B cell (primary cell): ENCODE measurements around the gene P2RY6. TPM values are rescaled to one million over a fixed set of nuclear protein-coding genes. Genes with fewer than 3 reads are reported as not detected.

ENCODE experiments used
- ATAC-seq: fragments of 200-7000 bp; cut with Tn5 transposase; one replicate; pipeline ENCODE4 v1.10.0; 2021; ENCODE audit warnings: low read depth, mild to moderate bottlenecking, moderate number of reproducible peaks, moderate library complexity
- CTCF ChIA-PET: fragments of 350-600 bp; sonication (Branson Sonifier 250); formaldehyde crosslinking; loops from one replicate; lab custom pipeline; 2021; ENCODE audit warnings: antibody characterized with exemption, inconsistent platforms; lab: Charles Lee
- POLR2A ChIA-PET: fragments of 350-600 bp; sonication (Branson Sonifier 250); formaldehyde crosslinking; loops from one replicate; lab custom pipeline; 2021; ENCODE audit warnings: antibody characterized with exemption; lab: Charles Lee
- DNase-seq: peaks from one replicate; pipeline ENCODE4 v3.0.0; 2013
- H2AFZ ChIP-seq: 2 replicates; pipeline ENCODE4 v1.6.1; 2012; ENCODE audit warnings: mild to moderate bottlenecking, low read depth, low read length; ENCODE audit not compliant: insufficient read depth, poor library complexity, severe bottlenecking
- H3K27ac ChIP-seq, 2 donors: 1 replicate in 1 of 2; 2 replicates in 1 of 2; pipeline ENCODE4 v1.5.1; 2012 to 2013; ENCODE audit warnings: low read length in 2 of 2, mild to moderate bottlenecking in 2 of 2, moderate library complexity in 1 of 2
- H3K27me3 ChIP-seq, 4 experiments: fragments of 200-600 bp in 1 of 4; sonication (generic) in 1 of 4; replicated peaks in 1 of 4; 1 replicate in 2 of 4; 2 replicates in 2 of 4; pipeline versions ENCODE4 v1.6.1 to v1.7.0; 2013 to 2016; ENCODE audit warnings: low read length in 3 of 4, mild to moderate bottlenecking in 2 of 4, mixed read lengths in 1 of 4, moderate library complexity in 1 of 4; ENCODE audit not compliant: insufficient read depth in 4 of 4, control insufficient read depth in 3 of 4; ENCODE audit errors: control extremely low read depth in 1 of 4
- H3K36me3 ChIP-seq, 2 experiments: replicated peaks in 1 of 2; 1 replicate in 1 of 2; 2 replicates in 1 of 2; pipeline versions ENCODE4 v1.6.1 to v1.7.1; 2013; ENCODE audit warnings: low read length in 1 of 2; ENCODE audit not compliant: insufficient read depth in 2 of 2, control insufficient read depth in 1 of 2; ENCODE audit errors: control extremely low read depth in 1 of 2, extremely low read depth in 1 of 2
- H3K4me1 ChIP-seq, 2 donors: fragments of 200-600 bp in 1 of 2; sonication (generic) in 1 of 2; 1 replicate in 1 of 2; 2 replicates in 1 of 2; pipeline versions ENCODE4 v1.5.1 to v1.6.1; 2013 to 2017; ENCODE audit warnings: low read length in 2 of 2; ENCODE audit not compliant: control insufficient read depth in 2 of 2, insufficient read depth in 2 of 2
- H3K4me2 ChIP-seq: replicated peaks from 2 replicates; pipeline ENCODE3; 2012; ENCODE audit warnings: mild to moderate bottlenecking, low read depth, low read length; ENCODE audit not compliant: poor library complexity, severe bottlenecking
- H3K4me3 ChIP-seq, 5 experiments: fragments of 200-600 bp in 1 of 5; sonication (generic) in 1 of 5; 1 replicate in 3 of 5; 2 replicates in 2 of 5; pipeline versions ENCODE4 v1.5.1 to v1.7.0; 2011 to 2016; ENCODE audit warnings: low read length in 4 of 5, mild to moderate bottlenecking in 4 of 5, low read depth in 2 of 5, control low read depth in 1 of 5, moderate library complexity in 1 of 5; ENCODE audit not compliant: insufficient read depth in 1 of 5; ENCODE audit errors: control extremely low read depth in 1 of 5, extremely low read depth in 1 of 5
- H3K79me2 ChIP-seq: fragments of 200-600 bp; sonication (generic); one replicate; pipeline ENCODE4 v1.6.0; 2016; ENCODE audit warnings: low read length; ENCODE audit not compliant: control insufficient read depth, insufficient read depth
- H3K9ac ChIP-seq: fragments of 200-600 bp; sonication (generic); 2 replicates; pipeline ENCODE4 v1.6.1; 2017; ENCODE audit warnings: mild to moderate bottlenecking, low read length, moderate library complexity
- H3K9me3 ChIP-seq, 3 donors: one replicate each; pipeline versions ENCODE4 v1.6.1 to v1.7.1; 2013; ENCODE audit warnings: low read length in 2 of 3; ENCODE audit not compliant: control insufficient read depth in 2 of 3, insufficient read depth in 1 of 3; ENCODE audit errors: control extremely low read depth in 1 of 3
- H4K20me1 ChIP-seq: 2 replicates; pipeline ENCODE4 v1.6.0; 2012; ENCODE audit warnings: mild to moderate bottlenecking, low read length; ENCODE audit not compliant: insufficient read depth, control insufficient read depth, poor library complexity, severe bottlenecking
- H3K27ac Mint-ChIP-seq: one replicate; pipeline ENCODE4 v1.8.0; 2021; ENCODE audit warnings: mixed read lengths
- H3K27me3 Mint-ChIP-seq: one replicate; pipeline ENCODE4 v1.8.0; 2021; ENCODE audit warnings: mixed read lengths
- H3K4me1 Mint-ChIP-seq: one replicate; pipeline ENCODE4 v1.8.0; 2021; ENCODE audit warnings: mixed read lengths
- H3K4me3 Mint-ChIP-seq: one replicate; pipeline ENCODE4 v1.8.0; 2021; ENCODE audit warnings: mixed read lengths
- H3K9me3 Mint-ChIP-seq: one replicate; pipeline ENCODE4 v1.8.0; 2022; ENCODE audit warnings: mixed read lengths; ENCODE audit not compliant: insufficient read depth
- CTCF ChIP-seq: fragments of 200-600 bp; IDR thresholded peaks from one replicate; pipeline ENCODE4 v1.8.0; 2022; ENCODE audit warnings: antibody characterized with exemption, mild to moderate bottlenecking
- EZH2 ChIP-seq: IDR thresholded peaks from 2 replicates; pipeline ENCODE4 v1.6.1; 2012; ENCODE audit warnings: borderline replicate concordance, low read depth, mild to moderate bottlenecking, moderate library complexity, low read length; ENCODE audit not compliant: insufficient read depth, poor library complexity, severe bottlenecking
- WGBS: methylation state at CpG from one replicate; pipeline ENCODE4 v1.1.5; 2013; ENCODE audit warnings: missing lambda C conversion rate; ENCODE audit not compliant: insufficient coverage; 5-methylcytosine and 5-hydroxymethylcytosine counted together
- intact Hi-C: fragments of 100-400 bp; cut with micrococcal nuclease; formaldehyde crosslinking; loops from one replicate; pipeline ENCODE4 v1.10.0; 2022
- polyA plus RNA-seq: library from polyadenylated mRNA; depleted of rRNA; stranded (reverse); fragments of >200 nt; gene quantifications from 2 replicates; pipeline ENCODE4 v1.2.3, GENCODE V29; 2012
- total RNA-seq, 2 donors: library from RNA; stranded (reverse); fragments of 120-200 nt in 1 of 2; gene quantifications; 1 replicate in 1 of 2; 2 replicates in 1 of 2; pipeline versions ENCODE4 v1.2.3 to v1.2.4, GENCODE V29; 2013 to 2022

P2RY6 gene
- total and polyA plus RNA-seq, 2 donors (not counting 1 experiment from before 2014, with no cell fraction given): 0.25 TPM; not detected in 1

GRCh38 chr11:73269459-73270015, 2.6 kb upstream of the P2RY6 start:
- ChIA-PET CTCF (interaction anchor here (0.8 kb wide), 1 partner anchor 544 kb away, joined by 3 read pairs; no protein-coding TSS in a partner anchor), POLR2A (no interaction called here)
- H3K9me3 ChIP-seq: no peaks in the 10 kb centered on the region
- ATAC-seq: no peak
- H3K4me2 ChIP-seq: no peak overlapping the region
- H3K79me2 ChIP-seq: no peaks in the 10 kb centered on the region
- TF ChIP-seq EZH2 (no peak), CTCF (no peak)
- H3K9me3 Mint-ChIP-seq: no peaks in the 10 kb centered on the region
- peaks cover 0 to 12% of the 10 kb centered on the region in 2 donors for H3K4me1 ChIP-seq
- no peak overlapping the region for H3K4me3 Mint-ChIP-seq
- intact Hi-C loops: no loop called here
- H3K9ac ChIP-seq: no peak overlapping the region
- H3K4me1 Mint-ChIP-seq: peaks cover 19% of the 10 kb centered on the region
- no peak overlapping the region for H3K27ac Mint-ChIP-seq
- no peak overlapping the region for H3K4me3 ChIP-seq
- no peak overlapping the region for H3K27ac ChIP-seq
- H3K27me3 Mint-ChIP-seq: peaks cover 19% of the 10 kb centered on the region
- no peaks in the 10 kb centered on the region for H4K20me1 ChIP-seq
- DNase-seq: no peak
- no peaks in the 10 kb centered on the region for H3K36me3 ChIP-seq
- 89% methylated on average over 5 of the region's 7 CpGs for WGBS
- no peak overlapping the region for H2AFZ ChIP-seq
- H3K27me3 ChIP-seq: peaks cover 0 to 16% (median 8%) of the 10 kb centered on the region in 4 experiments

- TF ChIP-seq CTCF: no peak
- Histone ChIP-seq H3K27me3 (peaks cover 0 to 10% (median 5%) of the 10 kb centered on the region in 4 experiments), H3K4me2 (no peak overlapping the region), H3K9me3 (no peaks in the 10 kb centered on the region), H3K36me3 (no peaks in the 10 kb centered on the region), H3K27ac (no peak overlapping the region), H3K4me1 (peaks cover 0 to 11% of the 10 kb centered on the region in 2 donors), H3K4me3 (no peak overlapping the region), H4K20me1 (no peaks in the 10 kb centered on the region), H3K79me2 (no peaks in the 10 kb centered on the region), H3K9ac (no peak overlapping the region), H2AFZ (no peak overlapping the region)
- H3K27ac Mint-ChIP-seq: no peak overlapping the region
- WGBS: 85% methylated on average over 6 of the region's 7 CpGs
- H3K27me3 Mint-ChIP-seq: peaks cover 12% of the 10 kb centered on the region
- CTCF ChIA-PET: no interaction called here
- H3K9me3 Mint-ChIP-seq: no peaks in the 10 kb centered on the region
- peaks cover 16% of the 10 kb centered on the region for H3K4me1 Mint-ChIP-seq
- DNase-seq (no peak), ATAC-seq (no peak)
- intact Hi-C loops: no loop called here
- POLR2A ChIA-PET: no interaction called here
- H3K4me3 Mint-ChIP-seq: no peak overlapping the region
Measured at GRCh38 chr11:73270016-73270854, 1.9 kb upstream of the P2RY6 start.
